Upper lobe of right lung (tissue), 1 donor: ENCODE measurements around the gene TPRA1. TPM values are rescaled to one million over a fixed set of nuclear protein-coding genes. Genes with fewer than 3 reads are reported as not detected.

ENCODE experiments used
- ATAC-seq: fragments of 200-7000 bp; cut with Tn5 transposase; one replicate; pipeline ENCODE4 v1.9.1; 2020; ENCODE audit warnings: mild to moderate bottlenecking, moderate library complexity
- DNase-seq: peaks from one replicate; pipeline ENCODE4 v3.0.0-alpha.2; 2020
- H3K27ac ChIP-seq: fragments of 200-600 bp; one replicate; pipeline ENCODE4 v1.8.0; 2022
- H3K27me3 ChIP-seq: fragments of 200-600 bp; one replicate; pipeline ENCODE4 v1.8.0; 2022; ENCODE audit warnings: mild to moderate bottlenecking
- H3K36me3 ChIP-seq: fragments of 200-600 bp; one replicate; pipeline ENCODE4 v1.8.0; 2022
- H3K4me1 ChIP-seq: fragments of 200-600 bp; one replicate; pipeline ENCODE4 v1.8.0; 2022
- H3K4me3 ChIP-seq: fragments of 200-600 bp; one replicate; pipeline ENCODE4 v1.8.0; 2022; ENCODE audit warnings: mild to moderate bottlenecking
- H3K9me3 ChIP-seq: fragments of 200-600 bp; one replicate; pipeline ENCODE4 v1.8.0; 2022
- CTCF ChIP-seq: fragments of 200-600 bp; IDR thresholded peaks from one replicate; pipeline ENCODE4 v1.8.0; 2022; ENCODE audit warnings: antibody characterized with exemption
- intact Hi-C: fragments of 100-400 bp; cut with DNase I; formaldehyde crosslinking; loops from one replicate; pipeline ENCODE4 v1.11.0; 2022
- total RNA-seq: library from RNA; stranded (reverse); fragmentation: NEBNext Ultra II Directional; extraction: Animal tissue kit (Norgen Biotek cat#: 25700); gene quantifications from one replicate; pipeline ENCODE4 v1.2.1, GENCODE V29; 2021
- donor health status: DM: no; HTN: yes; CAD: no; lungs with severe emphysema.

TPRA1 gene
- total RNA-seq, 1 donor from 2014 or later, result 40.6 TPM

DNA sequence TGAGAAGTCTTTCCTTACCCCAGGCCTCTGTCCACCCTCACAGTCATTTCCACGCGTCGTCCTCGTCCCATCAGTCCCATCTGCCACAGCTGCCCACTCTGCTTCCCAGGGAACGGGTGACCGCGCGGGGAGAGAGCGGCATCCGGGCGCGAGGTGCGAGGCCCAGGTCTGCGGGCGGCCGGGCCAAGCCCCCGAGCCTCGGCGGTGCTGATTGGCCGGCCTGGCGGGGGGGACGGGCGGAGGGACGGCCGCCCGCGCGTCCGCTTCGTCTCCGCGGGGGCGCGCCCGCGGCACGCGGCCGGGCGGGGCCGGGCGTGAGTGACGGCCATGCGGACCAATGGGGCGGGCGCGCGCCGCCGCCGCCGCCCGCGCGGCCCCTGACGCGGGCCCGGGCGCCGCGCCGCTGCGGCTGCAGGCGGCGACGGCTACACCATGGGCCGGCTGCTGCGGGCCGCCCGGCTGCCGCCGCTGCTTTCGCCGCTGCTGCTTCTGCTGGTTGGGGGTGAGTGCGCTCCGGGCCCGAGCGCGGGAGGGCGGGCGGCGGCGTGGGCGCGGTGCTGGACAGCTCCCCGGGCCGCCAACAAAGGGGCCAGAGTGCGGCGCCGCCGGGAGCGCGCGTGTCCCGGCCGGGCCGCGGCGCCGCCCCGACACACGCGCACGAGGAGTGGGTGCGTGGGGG, 38.4 kb upstream of the TPRA1 start, which contains the start of gene PODXL2:
PODXL2 (plus strand) TSS at position 398 of the 679 bp plus-strand sequence; CDS start at position 433, 35 bp downstream.
- peak; percentile 85 for ATAC-seq
- peak; percentile 77 for DNase-seq
- TF ChIP-seq CTCF, result no peak
- H3K4me1 ChIP-seq, result peaks cover 10% of the 10 kb centered on the region
- no peaks in the 10 kb centered on the region for H3K36me3 ChIP-seq
- peak within 1 kb of the TSS; percentile 46 for H3K4me3 ChIP-seq
- H3K9me3 ChIP-seq, result no peaks in the 10 kb centered on the region
- intact Hi-C loops, result no loop called here
- peaks cover 13% of the 10 kb centered on the region for H3K27me3 ChIP-seq
- no peak within 1 kb of the TSS for H3K27ac ChIP-seq

GRCh38 chr3:127628426-127628787, 37.9 kb upstream of the TPRA1 start:
- Histone ChIP-seq H3K4me1 (peaks cover 10% of the 10 kb centered on the region), H3K27ac (no peak overlapping the region), H3K27me3 (peaks cover 13% of the 10 kb centered on the region), H3K4me3 (no peak overlapping the region), H3K36me3 (no peaks in the 10 kb centered on the region), H3K9me3 (no peaks in the 10 kb centered on the region)
- intact Hi-C loops, result no loop called here
- no peak for TF ChIP-seq CTCF
- no peak for ATAC-seq
- no peak for DNase-seq

- DNase-seq (no peak), ATAC-seq (no peak)
- TF ChIP-seq CTCF, result no peak
Observed at GRCh38 chr3:127625821-127626220, 35.3 kb upstream of the TPRA1 start.

DNA sequence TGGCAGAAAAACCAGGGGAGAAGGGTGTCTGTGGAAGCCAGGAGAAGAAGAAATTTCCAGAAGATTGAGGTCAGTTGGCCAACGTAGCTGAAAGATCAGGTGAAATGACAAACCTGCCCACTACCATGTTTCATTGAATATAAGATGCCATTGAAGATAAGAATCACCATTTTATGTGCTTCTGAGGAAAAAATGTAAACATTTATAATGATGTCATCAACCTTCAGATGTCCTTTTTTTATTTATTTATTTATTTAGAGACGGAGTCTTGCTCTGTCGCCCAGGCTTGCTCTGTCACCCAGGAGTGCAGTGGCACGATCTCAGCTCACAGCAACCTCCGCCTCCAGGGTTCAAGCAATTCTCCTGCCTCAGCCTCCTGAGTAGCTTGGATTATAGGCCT, 33.5 kb upstream of the TPRA1 start:
- intact Hi-C loops, result no loop called here
- no peak overlapping the region for H3K27ac ChIP-seq
- no peaks in the 10 kb centered on the region for H3K36me3 ChIP-seq
- no peaks in the 10 kb centered on the region for H3K4me1 ChIP-seq
- TF ChIP-seq CTCF, result no peak
- H3K9me3 ChIP-seq, result no peaks in the 10 kb centered on the region
- no peak for DNase-seq
- no peak for ATAC-seq
- no peak overlapping the region for H3K4me3 ChIP-seq
- no peaks in the 10 kb centered on the region for H3K27me3 ChIP-seq

More at GRCh38 chr3:127625821-127626220, 35.3 kb upstream of the TPRA1 start:
- intact Hi-C loops, result no loop called here
- Histone ChIP-seq H3K27me3 (peaks cover 10% of the 10 kb centered on the region), H3K9me3 (no peaks in the 10 kb centered on the region), H3K4me1 (peaks cover 10% of the 10 kb centered on the region), H3K4me3 (no peak overlapping the region), H3K36me3 (no peaks in the 10 kb centered on the region), H3K27ac (no peak overlapping the region)

GRCh38 chr3:127622772-127623576, 32.4 kb upstream of the TPRA1 start:
- TF ChIP-seq CTCF, result no peak
- no peaks in the 10 kb centered on the region for H3K27me3 ChIP-seq
- DNase-seq (peak; percentile 15), ATAC-seq (no peak)
- no peaks in the 10 kb centered on the region for H3K4me1 ChIP-seq
- intact Hi-C loops, result no loop called here
- no peaks in the 10 kb centered on the region for H3K9me3 ChIP-seq
- H3K36me3 ChIP-seq, result peaks cover 10% of the 10 kb centered on the region
- H3K27ac ChIP-seq, result no peak overlapping the region
- no peak overlapping the region for H3K4me3 ChIP-seq
